Measurements from ENCODE around the gene ING1.
"Not testable (repeated sequence)": the region's sequence is repeated elsewhere in the genome, so short reads cannot be mapped to it uniquely, and the experiment has no call there.

ING1 gene

DNA sequence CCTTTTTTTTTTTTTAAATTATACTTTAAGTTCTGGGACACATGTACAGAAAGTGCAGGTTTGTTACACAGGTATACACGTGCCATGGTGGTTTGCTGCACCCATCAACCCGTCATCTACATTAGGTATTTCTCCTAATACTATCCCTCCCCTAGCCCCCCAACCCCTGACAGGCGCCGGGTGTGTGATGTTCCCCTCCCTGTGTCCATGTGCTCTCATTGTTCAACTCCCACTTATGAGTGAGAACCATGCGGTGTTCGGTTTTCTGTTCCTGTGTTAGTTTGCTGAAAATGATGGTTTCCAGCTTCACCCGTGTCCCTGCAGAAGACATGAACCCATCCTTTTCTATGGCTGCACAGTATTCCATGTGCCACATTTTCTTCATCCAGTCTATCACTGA is 17.7 kb upstream of the ING1 start:
- H3K4me2 ChIP-seq (ENCODE audit: low read length); H3K79me1 ChIP-seq (ENCODE audit: low read length); H3K27me3 ChIP-seq (ENCODE audit: insufficient read depth, low read length); H3K4ac ChIP-seq (ENCODE audit: low read depth, low read length); H4K8ac ChIP-seq (ENCODE audit: low read depth, low read length); H2AFZ ChIP-seq (ENCODE audit: insufficient read depth, low read length, poor library complexity); H3K18ac ChIP-seq (ENCODE audit: low read length); H3K9me3 ChIP-seq (ENCODE audit: insufficient read depth, low read depth, low read length); H3K14ac ChIP-seq (ENCODE audit: low read length); H3K79me2 ChIP-seq (ENCODE audit: control insufficient read depth, insufficient read depth, low read length, poor library complexity); H2AK5ac ChIP-seq (ENCODE audit: low read length); H3K23ac ChIP-seq (ENCODE audit: low read length); H4K91ac ChIP-seq (ENCODE audit: low read depth, low read length); DNase-seq; H2BK5ac ChIP-seq (ENCODE audit: low read depth, low read length, poor library complexity); H2BK12ac ChIP-seq (ENCODE audit: low read length); H3K4me3 ChIP-seq (ENCODE audit: low read depth, low read length); H2BK120ac ChIP-seq (ENCODE audit: insufficient read depth, low read length, poor library complexity); H3K9ac ChIP-seq (ENCODE audit: low read length); H3K27ac ChIP-seq (ENCODE audit: low read depth, low read length); H3K4me1 ChIP-seq (ENCODE audit: control insufficient read depth in 1 of 2, insufficient read depth in 2 of 2, low read length in 2 of 2); H4K12ac ChIP-seq (ENCODE audit: low read depth, low read length): not testable (repeated sequence)
- WGBS (ENCODE audit: extremely low coverage, insufficient coverage, insufficient read length): no CpG with 5 or more reads among the region's 7 CpGs
- peaks cover 29 to 30% of the 10 kb centered on the region in 2 experiments for H3K36me3 ChIP-seq (ENCODE audit: control insufficient read depth in 1 of 2, insufficient read depth in 2 of 2, low read length in 2 of 2)

DNA sequence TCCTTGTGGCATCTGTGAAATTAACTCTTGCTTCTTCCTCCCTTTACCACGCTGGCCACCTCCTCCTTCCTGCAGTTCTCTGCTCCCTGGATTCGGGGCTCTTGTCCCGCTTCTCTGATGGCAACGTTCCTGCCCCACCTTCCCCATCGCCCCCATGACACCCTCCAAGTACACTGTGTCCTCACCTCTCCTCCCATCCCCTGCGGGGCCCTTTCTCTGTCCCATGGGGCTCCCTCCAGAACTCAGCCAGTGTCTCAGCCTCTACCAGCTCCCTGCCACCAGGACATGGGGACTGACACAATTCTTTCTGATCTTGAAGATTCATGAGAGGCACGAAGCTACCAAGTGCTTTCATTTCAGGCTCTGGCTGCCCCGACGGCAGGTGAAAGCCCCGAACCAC is 16.7 kb upstream of the ING1 start:
- no CpG with 5 or more reads among the region's 10 CpGs for WGBS (ENCODE audit: extremely low coverage, insufficient coverage, insufficient read length)
- no peak overlapping the region for H3K23ac ChIP-seq (ENCODE audit: low read length)

DNA sequence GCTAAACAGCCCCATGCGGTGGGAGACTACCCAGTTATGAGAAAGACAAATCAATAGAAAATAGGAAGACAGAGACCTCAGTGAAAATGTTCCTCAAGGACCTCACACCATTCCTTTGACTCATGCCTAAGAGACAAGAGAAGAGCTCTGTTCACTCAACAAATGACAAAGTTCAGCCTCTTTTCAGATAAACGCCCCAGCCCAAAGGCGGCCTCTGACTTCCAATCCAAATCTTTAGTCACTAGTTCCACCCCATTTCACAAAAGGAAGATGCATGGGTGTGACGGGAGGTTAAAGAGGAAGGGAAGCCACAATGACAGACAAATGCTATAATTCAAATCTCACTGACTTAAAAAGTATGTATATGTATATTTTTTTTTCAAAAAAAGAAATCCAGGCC is 15.7 kb upstream of the ING1 start:
- H3K18ac ChIP-seq (ENCODE audit: low read length): no peak overlapping the region
- H3K9ac ChIP-seq (ENCODE audit: low read length): no peak overlapping the region
- H2AK5ac ChIP-seq (ENCODE audit: low read length): no peak overlapping the region
- no peaks in the 10 kb centered on the region for H3K27me3 ChIP-seq (ENCODE audit: insufficient read depth, low read length)
- H3K27ac ChIP-seq (ENCODE audit: low read depth, low read length): no peak overlapping the region
- no peak overlapping the region for H3K14ac ChIP-seq (ENCODE audit: low read length)
- no peak overlapping the region for H3K4me3 ChIP-seq (ENCODE audit: low read depth, low read length)
- H3K23ac ChIP-seq (ENCODE audit: low read length): no peak overlapping the region
- no peak overlapping the region for H4K91ac ChIP-seq (ENCODE audit: low read depth, low read length)
- no peak overlapping the region for H3K4ac ChIP-seq (ENCODE audit: low read depth, low read length)
- no peak overlapping the region for H2BK5ac ChIP-seq (ENCODE audit: low read depth, low read length, poor library complexity)
- H3K79me1 ChIP-seq (ENCODE audit: low read length): no peaks in the 10 kb centered on the region
- no peaks in the 10 kb centered on the region for H3K4me1 ChIP-seq (ENCODE audit: control insufficient read depth in 1 of 2, insufficient read depth in 2 of 2, low read length in 2 of 2)
- H3K9me3 ChIP-seq (ENCODE audit: insufficient read depth, low read depth, low read length): peaks cover 3% of the 10 kb centered on the region
- no peak overlapping the region for H4K12ac ChIP-seq (ENCODE audit: low read depth, low read length)
- no peak overlapping the region for H2BK12ac ChIP-seq (ENCODE audit: low read length)
- H4K8ac ChIP-seq (ENCODE audit: low read depth, low read length): no peak overlapping the region
- H2AFZ ChIP-seq (ENCODE audit: insufficient read depth, low read length, poor library complexity): no peak overlapping the region
- no peak for DNase-seq
- WGBS (ENCODE audit: extremely low coverage, insufficient coverage, insufficient read length): no CpG with 5 or more reads among the region's 4 CpGs
- no peaks in the 10 kb centered on the region for H3K79me2 ChIP-seq (ENCODE audit: control insufficient read depth, insufficient read depth, low read length, poor library complexity)
- no peak overlapping the region for H2BK120ac ChIP-seq (ENCODE audit: insufficient read depth, low read length, poor library complexity)
- H3K4me2 ChIP-seq (ENCODE audit: low read length): no peak overlapping the region
- peaks cover 27 to 38% of the 10 kb centered on the region in 2 experiments for H3K36me3 ChIP-seq (ENCODE audit: control insufficient read depth in 1 of 2, insufficient read depth in 2 of 2, low read length in 2 of 2)

More for the DNA sequence above, 16.7 kb upstream of the ING1 start:
- Histone ChIP-seq H2AFZ (ENCODE audit: insufficient read depth, low read length, poor library complexity) (no peak overlapping the region), H3K4me1 (ENCODE audit: control insufficient read depth in 1 of 2, insufficient read depth in 2 of 2, low read length in 2 of 2) (no peaks in the 10 kb centered on the region), H4K12ac (ENCODE audit: low read depth, low read length) (no peak overlapping the region), H3K4me3 (ENCODE audit: low read depth, low read length) (no peak overlapping the region), H2BK5ac (ENCODE audit: low read depth, low read length, poor library complexity) (no peak overlapping the region), H3K4ac (ENCODE audit: low read depth, low read length) (no peak overlapping the region), H3K79me1 (ENCODE audit: low read length) (no peaks in the 10 kb centered on the region), H3K14ac (ENCODE audit: low read length) (no peak overlapping the region), H2BK120ac (ENCODE audit: insufficient read depth, low read length, poor library complexity) (no peak overlapping the region), H3K9ac (ENCODE audit: low read length) (no peak overlapping the region), H3K27me3 (ENCODE audit: insufficient read depth, low read length) (no peaks in the 10 kb centered on the region), H3K4me2 (ENCODE audit: low read length) (no peak overlapping the region), H2AK5ac (ENCODE audit: low read length) (no peak overlapping the region), H3K18ac (ENCODE audit: low read length) (no peak overlapping the region), H3K27ac (ENCODE audit: low read depth, low read length) (no peak overlapping the region), H4K8ac (ENCODE audit: low read depth, low read length) (no peak overlapping the region), H3K79me2 (ENCODE audit: control insufficient read depth, insufficient read depth, low read length, poor library complexity) (no peaks in the 10 kb centered on the region), H3K9me3 (ENCODE audit: insufficient read depth, low read depth, low read length) (peaks cover 3% of the 10 kb centered on the region), H2BK12ac (ENCODE audit: low read length) (no peak overlapping the region), H4K91ac (ENCODE audit: low read depth, low read length) (no peak overlapping the region), H3K36me3 (ENCODE audit: control insufficient read depth in 1 of 2, insufficient read depth in 2 of 2, low read length in 2 of 2) (peaks cover 29 to 36% of the 10 kb centered on the region in 2 experiments)
- no peak for DNase-seq

DNA sequence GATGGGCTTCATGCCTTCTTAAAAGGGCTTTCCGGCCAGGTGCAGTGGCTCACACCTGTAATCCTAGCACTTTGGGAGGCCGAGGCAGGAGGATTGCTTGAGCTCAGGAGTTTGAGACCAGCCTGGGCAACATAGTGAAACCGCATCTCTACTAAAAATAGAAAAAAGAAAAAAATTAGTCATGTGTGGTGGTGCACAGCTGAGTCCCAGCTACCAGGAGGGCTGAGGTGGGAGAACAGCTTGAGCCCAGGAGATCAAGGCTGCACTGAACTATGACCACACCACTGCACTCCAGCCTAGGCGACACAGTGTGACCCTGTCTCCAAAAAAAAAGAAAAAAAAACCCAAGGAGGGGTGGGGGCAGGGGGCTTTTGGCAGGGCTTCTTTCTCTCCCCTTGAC is 14.8 kb upstream of the ING1 start:
- H2BK120ac ChIP-seq (ENCODE audit: insufficient read depth, low read length, poor library complexity): no peak overlapping the region
- WGBS (ENCODE audit: extremely low coverage, insufficient coverage, insufficient read length): no CpG with 5 or more reads among the region's 4 CpGs
- H3K18ac ChIP-seq (ENCODE audit: low read length): no peak overlapping the region

More for the DNA sequence above, 14.8 kb upstream of the ING1 start:
- Histone ChIP-seq H4K12ac (ENCODE audit: low read depth, low read length) (no peak overlapping the region), H3K9me3 (ENCODE audit: insufficient read depth, low read depth, low read length) (peaks cover 3% of the 10 kb centered on the region), H2BK5ac (ENCODE audit: low read depth, low read length, poor library complexity) (no peak overlapping the region), H3K14ac (ENCODE audit: low read length) (no peak overlapping the region), H4K91ac (ENCODE audit: low read depth, low read length) (no peak overlapping the region), H2BK12ac (ENCODE audit: low read length) (no peak overlapping the region), H2AK5ac (ENCODE audit: low read length) (no peak overlapping the region), H3K23ac (ENCODE audit: low read length) (no peak overlapping the region), H3K4me3 (ENCODE audit: low read depth, low read length) (no peak overlapping the region), H3K4me1 (ENCODE audit: control insufficient read depth in 1 of 2, insufficient read depth in 2 of 2, low read length in 2 of 2) (peaks cover 0 to 2% of the 10 kb centered on the region in 2 experiments), H3K79me2 (ENCODE audit: control insufficient read depth, insufficient read depth, low read length, poor library complexity) (no peaks in the 10 kb centered on the region), H4K8ac (ENCODE audit: low read depth, low read length) (no peak overlapping the region), H3K36me3 (ENCODE audit: control insufficient read depth in 1 of 2, insufficient read depth in 2 of 2, low read length in 2 of 2) (peaks cover 24 to 39% of the 10 kb centered on the region in 2 experiments), H3K27ac (ENCODE audit: low read depth, low read length) (no peak overlapping the region), H3K27me3 (ENCODE audit: insufficient read depth, low read length) (no peaks in the 10 kb centered on the region), H2AFZ (ENCODE audit: insufficient read depth, low read length, poor library complexity) (no peak overlapping the region), H3K4ac (ENCODE audit: low read depth, low read length) (no peak overlapping the region), H3K4me2 (ENCODE audit: low read length) (no peak overlapping the region), H3K79me1 (ENCODE audit: low read length) (no peaks in the 10 kb centered on the region), H3K9ac (ENCODE audit: low read length) (no peak overlapping the region)
- DNase-seq: no peak

Data from trophoblast cell (in vitro differentiated cells and primary cell).